ENCODE measurements around the gene FCHO1.

Gene FCHO1

GRCh38 chr19:17802137-17802858, 51.0 kb downstream of the FCHO1 start:
- Histone ChIP-seq H3K9ac (ENCODE audit: low read length) (no peak overlapping the region), H3K36me3 (ENCODE audit: control insufficient read depth, low read depth, low read length) (no peaks in the 10 kb centered on the region), H3K27me3 (ENCODE audit: control insufficient read depth, insufficient read depth, low read length) (no peaks in the 10 kb centered on the region), H3K9me3 (ENCODE audit: control insufficient read depth, low read depth, low read length) (no peaks in the 10 kb centered on the region), H3K27ac (ENCODE audit: low read length) (no peak overlapping the region), H3K4me1 (ENCODE audit: control insufficient read depth, low read depth, low read length) (no peaks in the 10 kb centered on the region), H3K4me3 (ENCODE audit: low read length) (no peak overlapping the region)

GRCh38 chr19:17803264-17803896, 52.1 kb downstream of the FCHO1 start:
- no peak overlapping the region for H3K9ac ChIP-seq (ENCODE audit: low read length)

GRCh38 chr19:17805427-17805826, 54.1 kb downstream of the FCHO1 start:
- Histone ChIP-seq H3K4me1 (ENCODE audit: control insufficient read depth, low read depth, low read length) (no peaks in the 10 kb centered on the region), H3K27me3 (ENCODE audit: control insufficient read depth, insufficient read depth, low read length) (no peaks in the 10 kb centered on the region), H3K9ac (ENCODE audit: low read length) (no peak overlapping the region)

More at GRCh38 chr19:17803264-17803896, 52.1 kb downstream of the FCHO1 start:
- H3K4me3 ChIP-seq (ENCODE audit: low read length) = no peak overlapping the region
- H3K4me1 ChIP-seq (ENCODE audit: control insufficient read depth, low read depth, low read length) = no peaks in the 10 kb centered on the region
- no peaks in the 10 kb centered on the region for H3K9me3 ChIP-seq (ENCODE audit: control insufficient read depth, low read depth, low read length)
- no peaks in the 10 kb centered on the region for H3K27me3 ChIP-seq (ENCODE audit: control insufficient read depth, insufficient read depth, low read length)
- H3K27ac ChIP-seq (ENCODE audit: low read length) = no peak overlapping the region
- no peaks in the 10 kb centered on the region for H3K36me3 ChIP-seq (ENCODE audit: control insufficient read depth, low read depth, low read length)

GRCh38 chr19:17806945-17807344, 55.7 kb downstream of the FCHO1 start:
- no peaks in the 10 kb centered on the region for H3K9me3 ChIP-seq (ENCODE audit: control insufficient read depth, low read depth, low read length)
- no peak overlapping the region for H3K9ac ChIP-seq (ENCODE audit: low read length)
- H3K36me3 ChIP-seq (ENCODE audit: control insufficient read depth, low read depth, low read length) = no peaks in the 10 kb centered on the region
- H3K27ac ChIP-seq (ENCODE audit: low read length) = no peak overlapping the region
- H3K4me3 ChIP-seq (ENCODE audit: low read length) = no peak overlapping the region
- no peaks in the 10 kb centered on the region for H3K4me1 ChIP-seq (ENCODE audit: control insufficient read depth, low read depth, low read length)
- no peaks in the 10 kb centered on the region for H3K27me3 ChIP-seq (ENCODE audit: control insufficient read depth, insufficient read depth, low read length)

More at GRCh38 chr19:17805427-17805826, 54.1 kb downstream of the FCHO1 start:
- no peaks in the 10 kb centered on the region for H3K9me3 ChIP-seq (ENCODE audit: control insufficient read depth, low read depth, low read length)
- H3K27ac ChIP-seq (ENCODE audit: low read length) = no peak overlapping the region
- no peaks in the 10 kb centered on the region for H3K36me3 ChIP-seq (ENCODE audit: control insufficient read depth, low read depth, low read length)
- no peak overlapping the region for H3K4me3 ChIP-seq (ENCODE audit: low read length)

GRCh38 chr19:17807731-17808316, 56.5 kb downstream of the FCHO1 start:
- Histone ChIP-seq H3K27me3 (ENCODE audit: control insufficient read depth, insufficient read depth, low read length) (no peaks in the 10 kb centered on the region), H3K9ac (ENCODE audit: low read length) (no peak overlapping the region), H3K4me3 (ENCODE audit: low read length) (no peak overlapping the region), H3K4me1 (ENCODE audit: control insufficient read depth, low read depth, low read length) (no peaks in the 10 kb centered on the region), H3K27ac (ENCODE audit: low read length) (no peak overlapping the region), H3K36me3 (ENCODE audit: control insufficient read depth, low read depth, low read length) (no peaks in the 10 kb centered on the region), H3K9me3 (ENCODE audit: control insufficient read depth, low read depth, low read length) (no peaks in the 10 kb centered on the region)

GRCh38 chr19:17811103-17811502, 59.8 kb downstream of the FCHO1 start:
- no peaks in the 10 kb centered on the region for H3K27me3 ChIP-seq (ENCODE audit: control insufficient read depth, insufficient read depth, low read length)
- no peaks in the 10 kb centered on the region for H3K36me3 ChIP-seq (ENCODE audit: control insufficient read depth, low read depth, low read length)

GRCh38 chr19:17811681-17812080, 60.4 kb downstream of the FCHO1 start:
- Histone ChIP-seq H3K4me3 (ENCODE audit: low read length) (no peak overlapping the region), H3K27me3 (ENCODE audit: control insufficient read depth, insufficient read depth, low read length) (no peaks in the 10 kb centered on the region), H3K9me3 (ENCODE audit: control insufficient read depth, low read depth, low read length) (no peaks in the 10 kb centered on the region), H3K27ac (ENCODE audit: low read length) (no peak overlapping the region), H3K9ac (ENCODE audit: low read length) (no peak overlapping the region), H3K36me3 (ENCODE audit: control insufficient read depth, low read depth, low read length) (no peaks in the 10 kb centered on the region), H3K4me1 (ENCODE audit: control insufficient read depth, low read depth, low read length) (no peaks in the 10 kb centered on the region)

More at GRCh38 chr19:17811103-17811502, 59.8 kb downstream of the FCHO1 start:
- Histone ChIP-seq H3K4me1 (ENCODE audit: control insufficient read depth, low read depth, low read length) (no peaks in the 10 kb centered on the region), H3K9me3 (ENCODE audit: control insufficient read depth, low read depth, low read length) (no peaks in the 10 kb centered on the region), H3K9ac (ENCODE audit: low read length) (no peak overlapping the region), H3K4me3 (ENCODE audit: low read length) (no peak overlapping the region), H3K27ac (ENCODE audit: low read length) (no peak overlapping the region)

- Histone ChIP-seq H3K4me3 (ENCODE audit: low read length) (no peak overlapping the region), H3K4me1 (ENCODE audit: control insufficient read depth, low read depth, low read length) (no peaks in the 10 kb centered on the region), H3K9ac (ENCODE audit: low read length) (no peak overlapping the region), H3K27ac (ENCODE audit: low read length) (no peak overlapping the region), H3K36me3 (ENCODE audit: control insufficient read depth, low read depth, low read length) (no peaks in the 10 kb centered on the region), H3K27me3 (ENCODE audit: control insufficient read depth, insufficient read depth, low read length) (no peaks in the 10 kb centered on the region), H3K9me3 (ENCODE audit: control insufficient read depth, low read depth, low read length) (no peaks in the 10 kb centered on the region)
These were observed 60.8 kb downstream of the FCHO1 start for GRCh38 chr19:17812099-17812498.

- Histone ChIP-seq H3K27ac (ENCODE audit: low read length) (no peak overlapping the region), H3K4me1 (ENCODE audit: control insufficient read depth, low read depth, low read length) (no peaks in the 10 kb centered on the region), H3K9me3 (ENCODE audit: control insufficient read depth, low read depth, low read length) (no peaks in the 10 kb centered on the region), H3K4me3 (ENCODE audit: low read length) (no peak overlapping the region), H3K27me3 (ENCODE audit: control insufficient read depth, insufficient read depth, low read length) (no peaks in the 10 kb centered on the region), H3K9ac (ENCODE audit: low read length) (no peak overlapping the region), H3K36me3 (ENCODE audit: control insufficient read depth, low read depth, low read length) (no peaks in the 10 kb centered on the region)
These were observed 66.5 kb downstream of the FCHO1 start for GRCh38 chr19:17817668-17818363.

GRCh38 chr19:17821190-17821589, 69.9 kb downstream of the FCHO1 start, which contains the start of gene INSL3:
INSL3 (minus strand) TSS chr19:17821519; CDS start chr19:17821506, 13 bp downstream.
- Histone ChIP-seq H3K9me3 (ENCODE audit: control insufficient read depth, low read depth, low read length) (no peaks in the 10 kb centered on the region), H3K27ac (ENCODE audit: low read length) (no peak within 1 kb of the TSS)

GRCh38 chr19:17824339-17824738, 73.1 kb downstream of the FCHO1 start:
- Histone ChIP-seq H3K4me1 (ENCODE audit: control insufficient read depth, low read depth, low read length) (no peaks in the 10 kb centered on the region), H3K27me3 (ENCODE audit: control insufficient read depth, insufficient read depth, low read length) (no peaks in the 10 kb centered on the region), H3K9ac (ENCODE audit: low read length) (no peak overlapping the region), H3K4me3 (ENCODE audit: low read length) (no peak overlapping the region), H3K9me3 (ENCODE audit: control insufficient read depth, low read depth, low read length) (no peaks in the 10 kb centered on the region), H3K36me3 (ENCODE audit: control insufficient read depth, low read depth, low read length) (no peaks in the 10 kb centered on the region), H3K27ac (ENCODE audit: low read length) (no peak overlapping the region)

More at GRCh38 chr19:17821190-17821589, 69.9 kb downstream of the FCHO1 start, which contains the start of gene INSL3:
- Histone ChIP-seq H3K4me3 (ENCODE audit: low read length) (no peak within 1 kb of the TSS), H3K9ac (ENCODE audit: low read length) (no peak within 1 kb of the TSS), H3K36me3 (ENCODE audit: control insufficient read depth, low read depth, low read length) (no peaks in the 10 kb centered on the region), H3K27me3 (ENCODE audit: control insufficient read depth, insufficient read depth, low read length) (no peaks in the 10 kb centered on the region), H3K4me1 (ENCODE audit: control insufficient read depth, low read depth, low read length) (no peaks in the 10 kb centered on the region)

All from iPS-18a (cell line).